ENCODE measurements around the gene ABCC12.
"Not testable (repeated sequence)": the region's sequence is repeated elsewhere in the genome, so short reads cannot be mapped to it uniquely, and the experiment has no call there.

DNA sequence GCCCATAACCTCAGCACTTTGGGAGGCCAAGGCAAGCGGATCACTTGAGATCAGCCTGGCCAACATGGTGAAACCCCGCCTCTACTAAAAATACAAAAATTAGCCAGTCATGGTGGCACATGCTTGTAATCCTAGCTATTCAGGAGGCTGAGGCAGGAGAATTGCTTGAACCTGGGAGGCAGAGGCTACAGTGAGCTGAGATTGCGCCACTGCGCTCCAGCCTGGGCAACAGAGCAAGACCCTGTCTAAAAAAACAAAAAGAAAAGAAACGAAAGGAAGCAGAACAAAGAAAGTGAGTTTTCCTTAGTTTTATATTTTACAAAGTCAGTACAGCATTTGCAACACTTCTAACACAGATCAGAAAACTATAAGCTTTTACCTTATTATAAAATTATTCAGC, 10.8 kb upstream of the ABCC12 start:
- TF ChIP-seq, protein P1, sequence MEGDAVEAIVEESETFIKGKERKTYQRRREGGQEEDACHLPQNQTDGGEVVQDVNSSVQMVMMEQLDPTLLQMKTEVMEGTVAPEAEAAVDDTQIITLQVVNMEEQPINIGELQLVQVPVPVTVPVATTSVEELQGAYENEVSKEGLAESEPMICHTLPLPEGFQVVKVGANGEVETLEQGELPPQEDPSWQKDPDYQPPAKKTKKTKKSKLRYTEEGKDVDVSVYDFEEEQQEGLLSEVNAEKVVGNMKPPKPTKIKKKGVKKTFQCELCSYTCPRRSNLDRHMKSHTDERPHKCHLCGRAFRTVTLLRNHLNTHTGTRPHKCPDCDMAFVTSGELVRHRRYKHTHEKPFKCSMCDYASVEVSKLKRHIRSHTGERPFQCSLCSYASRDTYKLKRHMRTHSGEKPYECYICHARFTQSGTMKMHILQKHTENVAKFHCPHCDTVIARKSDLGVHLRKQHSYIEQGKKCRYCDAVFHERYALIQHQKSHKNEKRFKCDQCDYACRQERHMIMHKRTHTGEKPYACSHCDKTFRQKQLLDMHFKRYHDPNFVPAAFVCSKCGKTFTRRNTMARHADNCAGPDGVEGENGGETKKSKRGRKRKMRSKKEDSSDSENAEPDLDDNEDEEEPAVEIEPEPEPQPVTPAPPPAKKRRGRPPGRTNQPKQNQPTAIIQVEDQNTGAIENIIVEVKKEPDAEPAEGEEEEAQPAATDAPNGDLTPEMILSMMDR (IDR thresholded peaks at IDR 0.05) = not testable (repeated sequence)
- TF ChIP-seq EP300 (IDR thresholded peaks at IDR 0.05) = not testable (repeated sequence)
